Testis (tissue), 3 donors: ENCODE measurements around the gene GYG2. TPM values are rescaled to one million over a fixed set of nuclear protein-coding genes. Genes with fewer than 3 reads are reported as not detected.
"Not testable (repeated sequence)": the region's sequence is repeated elsewhere in the genome, so short reads cannot be mapped to it uniquely, and the experiment has no call there.

Source experiments
- DNase-seq: peaks from one replicate; pipeline ENCODE4 v3.0.0-alpha.2; 2019
- H3K27ac ChIP-seq, 2 donors: fragments of 200-600 bp; sonication (generic); one replicate each; pipeline ENCODE4 v1.5.1; 2019
- H3K27me3 ChIP-seq: fragments of 200-600 bp; sonication (generic); one replicate; pipeline ENCODE4 v1.5.1; 2019
- H3K36me3 ChIP-seq: fragments of 200-600 bp; sonication (generic); one replicate; pipeline ENCODE4 v1.5.1; 2017; ENCODE audit warnings: low read depth; ENCODE audit errors: missing control alignments
- H3K4me1 ChIP-seq: fragments of 200-600 bp; sonication (generic); one replicate; pipeline ENCODE4 v1.5.1; 2019
- H3K4me3 ChIP-seq, 2 donors: fragments of 200-600 bp; sonication (generic); one replicate each; pipeline ENCODE4 v1.5.1; 2017 to 2019
- H3K9me3 ChIP-seq: fragments of 200-600 bp; sonication (generic); one replicate; pipeline ENCODE4 v1.5.1; 2017
- POLR2A ChIP-seq: fragments of 450-650 bp; IDR thresholded peaks from one replicate; pipeline ENCODE4 v1.6.1; 2017; ENCODE audit warnings: antibody characterized with exemption, mild to moderate bottlenecking, moderate library complexity
- WGBS, 2 donors: methylation state at CpG; one replicate each; pipeline ENCODE4 v1.1.5; 2018; 5-methylcytosine and 5-hydroxymethylcytosine counted together
- intact Hi-C: fragments of 100-400 bp; cut with DNase I; formaldehyde crosslinking; loops from one replicate; pipeline ENCODE4 v1.15.1; 2023; ENCODE audit warnings: low total_unique reads
- polyA plus RNA-seq: library from polyadenylated mRNA; stranded (reverse); fragments of 350-450 nt; fragmentation: Illumina TruSeq; extraction: RNeasy Lipid Tissue Mini Kit (QIAGEN cat#74804); gene quantifications from one replicate; pipeline ENCODE4 v1.2.3, GENCODE V29; 2014; ENCODE audit warnings: low read depth, low replicate concordance; ENCODE audit not compliant: insufficient read depth
- total RNA-seq, 2 donors: library from RNA; depleted of rRNA; stranded (reverse); fragments of >200 nt; gene quantifications; one replicate each; pipeline ENCODE4 v1.2.3, GENCODE V29; 2016
- TF ChIP-seq, protein P1 (sequence below), 3 experiments: fragments of 450-650 bp in 2 of 3; fragments of 200-600 bp in 1 of 3; sonication (generic) in 1 of 3; IDR thresholded peaks; one replicate each; pipeline ENCODE4 v1.5.1; 2016 to 2019; ENCODE audit warnings: antibody characterized with exemption in 3 of 3, mild to moderate bottlenecking in 2 of 3, moderate library complexity in 1 of 3

Gene GYG2
- total and polyA plus RNA-seq, 3 donors from 2014 or later, result 2.2 to 2.6 (median 2.4) TPM

DNA sequence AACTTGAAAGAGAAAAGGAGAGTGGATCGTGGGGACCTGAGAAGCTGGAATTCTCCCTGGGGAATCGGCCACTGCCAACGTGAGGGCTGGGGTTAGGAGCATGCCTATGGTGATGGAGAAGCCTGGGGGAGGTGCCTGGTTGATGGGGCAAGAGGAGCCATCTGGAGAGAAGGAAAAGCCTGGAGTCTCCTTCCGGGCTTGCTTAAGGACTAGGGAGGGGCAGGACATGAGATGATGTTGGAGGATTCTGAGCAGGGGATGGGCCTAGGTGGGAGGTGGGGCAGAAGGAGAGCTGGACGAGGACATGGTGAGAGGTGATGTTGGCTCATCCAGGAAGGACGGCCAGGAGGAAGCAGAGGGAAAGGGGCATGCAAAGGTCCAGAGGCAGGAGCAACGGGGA lies 35.0 kb upstream of the GYG2 start:
- no peaks in the 10 kb centered on the region for H3K9me3 ChIP-seq
- no peak overlapping the region for H3K4me3 ChIP-seq
- DNase-seq, result no peak
- intact Hi-C loops, result no loop called here
- H3K4me1 ChIP-seq, result no peaks in the 10 kb centered on the region
- TF ChIP-seq, protein P1, sequence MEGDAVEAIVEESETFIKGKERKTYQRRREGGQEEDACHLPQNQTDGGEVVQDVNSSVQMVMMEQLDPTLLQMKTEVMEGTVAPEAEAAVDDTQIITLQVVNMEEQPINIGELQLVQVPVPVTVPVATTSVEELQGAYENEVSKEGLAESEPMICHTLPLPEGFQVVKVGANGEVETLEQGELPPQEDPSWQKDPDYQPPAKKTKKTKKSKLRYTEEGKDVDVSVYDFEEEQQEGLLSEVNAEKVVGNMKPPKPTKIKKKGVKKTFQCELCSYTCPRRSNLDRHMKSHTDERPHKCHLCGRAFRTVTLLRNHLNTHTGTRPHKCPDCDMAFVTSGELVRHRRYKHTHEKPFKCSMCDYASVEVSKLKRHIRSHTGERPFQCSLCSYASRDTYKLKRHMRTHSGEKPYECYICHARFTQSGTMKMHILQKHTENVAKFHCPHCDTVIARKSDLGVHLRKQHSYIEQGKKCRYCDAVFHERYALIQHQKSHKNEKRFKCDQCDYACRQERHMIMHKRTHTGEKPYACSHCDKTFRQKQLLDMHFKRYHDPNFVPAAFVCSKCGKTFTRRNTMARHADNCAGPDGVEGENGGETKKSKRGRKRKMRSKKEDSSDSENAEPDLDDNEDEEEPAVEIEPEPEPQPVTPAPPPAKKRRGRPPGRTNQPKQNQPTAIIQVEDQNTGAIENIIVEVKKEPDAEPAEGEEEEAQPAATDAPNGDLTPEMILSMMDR (IDR thresholded peaks at IDR 0.05), result no peak
- no peak for TF ChIP-seq POLR2A
- H3K27me3 ChIP-seq, result no peaks in the 10 kb centered on the region
- no peak overlapping the region for H3K27ac ChIP-seq
- H3K36me3 ChIP-seq, result no peaks in the 10 kb centered on the region
- WGBS, 2 donors, result 76 to 84% methylated on average over 7 of the region's 7 CpGs

DNA sequence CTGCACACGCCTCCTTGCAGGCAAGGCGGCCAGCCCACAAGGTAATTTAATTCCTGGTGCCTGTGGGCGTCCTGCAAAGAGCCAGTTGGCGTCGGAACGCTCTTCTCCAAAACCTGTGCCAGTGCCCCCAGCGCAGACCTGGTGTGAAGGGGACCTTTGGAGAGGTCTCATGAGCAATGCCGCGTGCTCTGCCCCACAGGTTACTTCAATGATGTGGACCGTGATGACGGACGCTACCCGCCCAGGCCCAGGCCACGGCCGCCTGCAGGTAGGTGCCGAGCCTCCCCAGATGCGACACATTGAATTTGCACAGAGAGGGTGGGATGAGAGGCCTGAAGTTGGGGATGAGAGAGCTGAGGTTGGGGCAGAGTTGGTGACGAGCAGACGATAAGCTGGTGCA lies 34.4 kb upstream of the GYG2 start:
- Histone ChIP-seq H3K27ac (no peak overlapping the region), H3K4me1 (no peaks in the 10 kb centered on the region), H3K9me3 (no peaks in the 10 kb centered on the region), H3K36me3 (no peaks in the 10 kb centered on the region), H3K27me3 (no peaks in the 10 kb centered on the region), H3K4me3 (no peak overlapping the region)
- no peak for DNase-seq
- TF ChIP-seq, protein P1 (IDR thresholded peaks at IDR 0.05), result no peak
- TF ChIP-seq POLR2A, result no peak
- intact Hi-C loops, result no loop called here
- WGBS, 2 donors, result 89 to 99% methylated on average over 5 to 9 of the region's 19 CpGs

DNA sequence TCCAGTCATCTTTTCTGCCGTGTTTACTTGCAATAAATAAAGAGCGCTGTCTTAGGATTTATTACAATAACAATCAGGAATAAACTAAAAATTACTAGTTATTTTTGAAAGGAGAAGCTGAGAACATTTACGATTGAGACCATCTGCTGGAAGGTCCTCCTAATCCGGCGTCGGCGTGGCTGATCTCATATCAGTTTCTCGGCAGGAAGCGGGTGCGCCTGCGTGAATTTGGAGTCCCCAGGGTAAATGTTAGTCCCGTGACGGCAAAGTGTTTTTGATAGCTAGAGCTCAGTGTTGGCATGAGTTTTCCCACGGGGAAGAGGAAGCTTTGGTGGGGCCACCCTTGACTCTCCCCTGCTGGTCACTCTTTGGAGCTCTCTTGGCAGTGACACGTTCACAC lies 31.9 kb upstream of the GYG2 start:
- H3K36me3 ChIP-seq, intact Hi-C loops, H3K4me3 ChIP-seq, H3K4me1 ChIP-seq, H3K27ac ChIP-seq, DNase-seq, H3K9me3 ChIP-seq, H3K27me3 ChIP-seq: not testable (repeated sequence)
- WGBS, 2 donors, result 58 to 81% methylated on average over 13 to 14 of the region's 15 CpGs

DNA sequence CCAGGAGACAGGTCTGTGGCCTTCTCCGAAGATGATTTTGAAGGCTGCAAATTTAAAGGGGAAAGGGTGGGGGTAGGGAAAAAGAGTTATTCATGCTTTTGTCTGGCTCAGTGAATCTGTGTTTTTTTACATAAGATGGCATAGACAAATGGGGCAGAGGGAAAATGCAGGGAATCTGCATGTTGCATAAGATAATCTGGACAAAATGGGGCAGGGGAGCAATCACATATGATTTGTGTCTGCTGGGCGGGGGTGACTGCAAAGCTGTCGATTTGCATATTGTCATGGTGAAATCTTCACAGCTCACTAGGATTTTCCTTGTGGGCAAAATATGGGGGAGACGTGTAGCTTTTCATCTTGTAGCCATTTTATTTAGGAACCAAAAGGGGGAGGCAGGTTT lies 29.4 kb upstream of the GYG2 start:
- H3K4me3 ChIP-seq, result no peak overlapping the region
- TF ChIP-seq, protein P1 (IDR thresholded peaks at IDR 0.05), result no peak
- TF ChIP-seq POLR2A, result no peak
- H3K27me3 ChIP-seq, result no peaks in the 10 kb centered on the region
- no peaks in the 10 kb centered on the region for H3K4me1 ChIP-seq
- intact Hi-C loops, result no loop called here
- no peak overlapping the region for H3K27ac ChIP-seq
- no peaks in the 10 kb centered on the region for H3K36me3 ChIP-seq
- 70 to 82% methylated on average over 3 to 4 of the region's 4 CpGs for WGBS, 2 donors
- no peaks in the 10 kb centered on the region for H3K9me3 ChIP-seq
- no peak for DNase-seq

DNA sequence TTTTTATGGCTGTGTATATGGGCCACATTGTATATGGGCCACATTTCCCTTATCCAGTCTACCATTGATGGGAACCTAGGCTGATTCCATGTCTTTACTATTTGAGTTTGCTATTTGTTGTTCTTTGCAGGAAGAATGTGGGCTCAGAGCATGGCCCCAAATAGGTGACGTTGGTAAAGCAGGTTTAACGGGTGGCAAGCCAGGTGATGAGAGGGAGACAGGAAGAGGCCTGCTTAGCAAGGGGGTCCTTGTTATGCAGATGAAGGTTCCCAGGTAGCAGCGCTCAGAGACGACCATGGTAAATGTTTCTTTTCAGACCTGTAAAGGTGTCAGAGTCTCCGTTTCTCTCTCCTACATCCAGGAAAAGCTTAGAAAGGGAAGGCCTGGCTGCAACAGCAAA lies 28.8 kb upstream of the GYG2 start:
- DNase-seq, H3K27ac ChIP-seq, H3K36me3 ChIP-seq, H3K4me1 ChIP-seq, H3K27me3 ChIP-seq, H3K9me3 ChIP-seq, H3K4me3 ChIP-seq, intact Hi-C loops: not testable (repeated sequence)
- 83 to 96% methylated on average over 5 of the region's 5 CpGs for WGBS, 2 donors

DNA sequence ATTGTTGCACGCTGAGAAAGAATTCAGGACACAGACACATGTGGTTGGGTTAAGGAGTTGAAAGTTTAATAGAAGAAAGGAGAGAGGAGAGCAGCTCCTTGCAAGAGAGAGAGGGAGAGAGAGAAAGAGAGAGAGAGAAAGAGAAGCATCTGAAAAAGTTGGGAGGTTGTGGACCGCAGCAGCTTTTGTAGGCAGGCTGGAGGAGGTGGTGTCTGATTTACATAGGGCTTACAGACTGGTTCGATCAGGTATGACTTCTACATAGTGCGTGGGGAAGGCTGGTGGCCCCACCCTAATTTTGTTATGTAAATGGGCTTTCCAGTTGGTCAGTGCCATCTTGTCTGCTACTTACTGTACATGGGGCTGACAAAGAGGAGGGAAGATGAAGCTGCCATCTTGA lies 27.5 kb upstream of the GYG2 start:
- 74 to 82% methylated on average over 4 of the region's 4 CpGs for WGBS, 2 donors
- Histone ChIP-seq H3K4me3 (no peak overlapping the region), H3K27me3 (no peaks in the 10 kb centered on the region), H3K36me3 (no peaks in the 10 kb centered on the region), H3K4me1 (no peaks in the 10 kb centered on the region), H3K27ac (no peak overlapping the region), H3K9me3 (no peaks in the 10 kb centered on the region)
- TF ChIP-seq, protein P1 (IDR thresholded peaks at IDR 0.05), result no peak
- TF ChIP-seq POLR2A, result no peak
- no peak for DNase-seq
- intact Hi-C loops, result no loop called here

DNA sequence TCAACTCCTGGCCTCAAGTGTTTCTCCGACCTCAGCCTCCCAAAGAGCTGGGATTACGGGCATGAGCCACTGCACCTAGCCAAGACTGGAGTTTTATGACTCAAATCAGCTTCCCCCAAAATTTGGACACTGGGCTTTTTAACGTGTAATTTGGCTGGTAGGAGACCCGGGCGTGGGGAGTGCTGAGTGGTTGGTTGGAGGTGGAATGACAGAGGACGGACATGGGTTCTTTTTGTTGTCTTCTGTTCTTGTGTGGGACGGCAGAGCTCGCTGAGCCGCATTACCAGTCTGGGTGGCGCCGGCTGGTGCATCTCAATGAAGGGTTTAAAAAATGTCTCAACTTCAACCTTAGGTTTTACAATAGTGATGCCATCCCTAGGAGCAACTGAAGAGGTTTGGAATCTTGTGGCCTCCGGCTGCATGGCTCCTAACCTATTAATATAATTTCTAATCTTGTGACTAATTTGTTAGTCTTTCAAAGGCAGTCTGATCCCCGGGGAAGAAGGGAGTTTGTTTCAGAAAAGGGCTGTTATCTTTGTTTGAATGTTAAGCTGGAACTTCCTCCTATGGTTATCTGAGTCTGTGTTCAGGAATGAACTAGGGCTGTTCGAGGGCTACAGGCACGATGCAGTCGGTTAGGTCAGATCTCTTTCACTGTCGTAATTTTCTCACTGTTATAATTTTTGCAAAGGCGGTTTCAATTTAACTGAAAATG lies 26.2 kb upstream of the GYG2 start:
- DNase-seq, H3K27ac ChIP-seq, H3K9me3 ChIP-seq, H3K36me3 ChIP-seq, H3K4me3 ChIP-seq, intact Hi-C loops, H3K4me1 ChIP-seq, H3K27me3 ChIP-seq: not testable (repeated sequence)
- 51 to 55% methylated on average over 11 to 18 of the region's 18 CpGs for WGBS, 2 donors

DNA sequence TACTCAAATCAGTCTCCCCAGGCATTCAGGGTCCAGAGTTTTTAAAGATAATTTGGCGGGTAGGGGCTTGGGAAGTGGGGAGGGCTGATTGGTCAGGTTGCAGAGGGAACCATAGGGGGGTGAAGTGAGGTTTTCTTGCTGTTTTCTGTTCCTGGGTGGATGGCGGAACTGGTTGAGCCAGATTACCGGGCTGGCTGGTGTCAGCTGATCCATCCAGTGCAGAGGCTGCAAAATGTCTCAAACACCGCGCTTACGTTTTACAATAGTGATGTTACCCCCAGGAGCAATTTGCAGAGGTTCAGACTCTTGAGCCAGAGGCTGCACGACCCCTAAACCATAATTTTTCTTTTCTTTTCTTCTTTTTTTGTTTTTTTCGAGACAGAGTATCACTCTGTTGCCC lies 25.2 kb upstream of the GYG2 start:
- intact Hi-C loops, DNase-seq: not testable (repeated sequence)
- WGBS, 2 donors, result 81 to 88% methylated on average over 1 to 8 of the region's 8 CpGs

More for the DNA sequence above, 25.2 kb upstream of the GYG2 start:
- H3K27me3 ChIP-seq, H3K4me3 ChIP-seq, H3K4me1 ChIP-seq, H3K36me3 ChIP-seq, H3K27ac ChIP-seq, H3K9me3 ChIP-seq: not testable (repeated sequence)
